SK-N-SH treated with all-trans-retinoic acid at 6 μM for 48 hours (cell line): ENCODE measurements around the gene AFAP1.

ENCODE experiments used
- ATAC-seq: fragments of 200-7000 bp; cut with Tn5 transposase; 3 replicates; pipeline ENCODE4 v1.9.1; 2020; ENCODE audit warnings: mild to moderate bottlenecking, moderate library complexity
- ARNTL ChIP-seq: fragments of 450-650 bp; formaldehyde crosslinking; IDR thresholded peaks from 2 replicates; pipeline ENCODE4 v1.5.0; 2020; ENCODE audit warnings: low read depth, mild to moderate bottlenecking, moderate library complexity, borderline replicate concordance
- BACH2 ChIP-seq: fragments of 250-450 bp; sonication (Bioruptor Pico); IDR thresholded peaks from 2 replicates; pipeline ENCODE4 v1.9.0; 2021; ENCODE audit warnings: mild to moderate bottlenecking, borderline replicate concordance
- CREB5 ChIP-seq: fragments of 250-450 bp; sonication (Bioruptor Pico); IDR thresholded peaks from 2 replicates; pipeline ENCODE4 v1.5.1; 2020; ENCODE audit warnings: low read depth, mild to moderate bottlenecking, moderate library complexity
- CSDC2 ChIP-seq: fragments of 250-450 bp; sonication (Bioruptor Pico); IDR thresholded peaks from 2 replicates; pipeline ENCODE4 v1.5.0; 2020; ENCODE audit warnings: mild to moderate bottlenecking, moderate library complexity
- CSRNP3 ChIP-seq: fragments of 250-450 bp; sonication (Bioruptor Pico); IDR thresholded peaks from 2 replicates; pipeline ENCODE4 v1.5.1; 2021; ENCODE audit warnings: mild to moderate bottlenecking, moderate library complexity
- ESRRG ChIP-seq: fragments of 250-450 bp; sonication (Bioruptor Pico); IDR thresholded peaks from 2 replicates; pipeline ENCODE4 v1.6.1; 2021; ENCODE audit warnings: mild to moderate bottlenecking
- GLIS3 ChIP-seq: fragments of 250-450 bp; sonication (Bioruptor Pico); IDR thresholded peaks from 2 replicates; pipeline ENCODE4 v1.5.0; 2020; ENCODE audit warnings: mild to moderate bottlenecking, moderate library complexity
- RARB ChIP-seq: fragments of 250-450 bp; sonication (Bioruptor Pico); IDR thresholded peaks from 2 replicates; pipeline ENCODE4 v1.8.0; 2021; ENCODE audit warnings: mild to moderate bottlenecking, moderate library complexity
- SNAI2 ChIP-seq: fragments of 250-450 bp; sonication (Bioruptor Pico); IDR thresholded peaks from 2 replicates; pipeline ENCODE4 v1.5.0; 2020; ENCODE audit warnings: mild to moderate bottlenecking, moderate library complexity
- TCF4 ChIP-seq: fragments of 250-450 bp; sonication (Bioruptor Pico); IDR thresholded peaks from 2 replicates; pipeline ENCODE4 v1.8.0; 2021; ENCODE audit warnings: mild to moderate bottlenecking, moderate library complexity, borderline replicate concordance
- TOX ChIP-seq: fragments of 250-450 bp; sonication (Bioruptor Pico); IDR thresholded peaks from 2 replicates; pipeline ENCODE4 v1.8.0; 2021; ENCODE audit warnings: mild to moderate bottlenecking, moderate library complexity, borderline replicate concordance
- ZC3H10 ChIP-seq: fragments of 250-450 bp; sonication (Bioruptor Pico); IDR thresholded peaks from 2 replicates; pipeline ENCODE4 v1.5.1; 2021; ENCODE audit warnings: mild to moderate bottlenecking, moderate library complexity
- ZFP3 ChIP-seq: fragments of 250-450 bp; sonication (Bioruptor Pico); IDR thresholded peaks from 2 replicates; pipeline ENCODE4 v1.5.0; 2020; ENCODE audit warnings: mild to moderate bottlenecking, moderate library complexity
- ZNF565 ChIP-seq: fragments of 450-650 bp; formaldehyde crosslinking; conservative IDR thresholded peaks from 2 replicates; pipeline ENCODE4 v1.5.0; 2020; ENCODE audit warnings: low read depth, mild to moderate bottlenecking, moderate library complexity
- TF ChIP-seq, protein P1 (sequence below): fragments of 250-450 bp; sonication (Bioruptor Pico); IDR thresholded peaks from 2 replicates; pipeline ENCODE4 v1.8.0; 2021; ENCODE audit warnings: low read depth, mild to moderate bottlenecking, moderate library complexity, borderline replicate concordance
- TF ChIP-seq, protein P2 (sequence below): fragments of 250-450 bp; sonication (Bioruptor Pico); IDR thresholded peaks from 2 replicates; pipeline ENCODE4 v1.5.0; 2020; ENCODE audit warnings: mild to moderate bottlenecking, moderate library complexity

AFAP1 gene

GRCh38 chr4:7750523-7750922, 189.1 kb downstream of the AFAP1 start:
- no peak for ATAC-seq
- TF ChIP-seq, protein P1, sequence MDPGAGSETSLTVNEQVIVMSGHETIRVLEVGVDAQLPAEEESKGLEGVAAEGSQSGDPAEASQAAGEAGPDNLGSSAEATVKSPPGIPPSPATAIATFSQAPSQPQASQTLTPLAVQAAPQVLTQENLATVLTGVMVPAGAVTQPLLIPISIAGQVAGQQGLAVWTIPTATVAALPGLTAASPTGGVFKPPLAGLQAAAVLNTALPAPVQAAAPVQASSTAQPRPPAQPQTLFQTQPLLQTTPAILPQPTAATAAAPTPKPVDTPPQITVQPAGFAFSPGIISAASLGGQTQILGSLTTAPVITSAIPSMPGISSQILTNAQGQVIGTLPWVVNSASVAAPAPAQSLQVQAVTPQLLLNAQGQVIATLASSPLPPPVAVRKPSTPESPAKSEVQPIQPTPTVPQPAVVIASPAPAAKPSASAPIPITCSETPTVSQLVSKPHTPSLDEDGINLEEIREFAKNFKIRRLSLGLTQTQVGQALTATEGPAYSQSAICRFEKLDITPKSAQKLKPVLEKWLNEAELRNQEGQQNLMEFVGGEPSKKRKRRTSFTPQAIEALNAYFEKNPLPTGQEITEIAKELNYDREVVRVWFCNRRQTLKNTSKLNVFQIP (CRISPR knock-in tag): no peak
- TF ChIP-seq BACH2 (no peak), ESRRG (CRISPR knock-in tag) (no peak)
- TF ChIP-seq, protein P2, sequence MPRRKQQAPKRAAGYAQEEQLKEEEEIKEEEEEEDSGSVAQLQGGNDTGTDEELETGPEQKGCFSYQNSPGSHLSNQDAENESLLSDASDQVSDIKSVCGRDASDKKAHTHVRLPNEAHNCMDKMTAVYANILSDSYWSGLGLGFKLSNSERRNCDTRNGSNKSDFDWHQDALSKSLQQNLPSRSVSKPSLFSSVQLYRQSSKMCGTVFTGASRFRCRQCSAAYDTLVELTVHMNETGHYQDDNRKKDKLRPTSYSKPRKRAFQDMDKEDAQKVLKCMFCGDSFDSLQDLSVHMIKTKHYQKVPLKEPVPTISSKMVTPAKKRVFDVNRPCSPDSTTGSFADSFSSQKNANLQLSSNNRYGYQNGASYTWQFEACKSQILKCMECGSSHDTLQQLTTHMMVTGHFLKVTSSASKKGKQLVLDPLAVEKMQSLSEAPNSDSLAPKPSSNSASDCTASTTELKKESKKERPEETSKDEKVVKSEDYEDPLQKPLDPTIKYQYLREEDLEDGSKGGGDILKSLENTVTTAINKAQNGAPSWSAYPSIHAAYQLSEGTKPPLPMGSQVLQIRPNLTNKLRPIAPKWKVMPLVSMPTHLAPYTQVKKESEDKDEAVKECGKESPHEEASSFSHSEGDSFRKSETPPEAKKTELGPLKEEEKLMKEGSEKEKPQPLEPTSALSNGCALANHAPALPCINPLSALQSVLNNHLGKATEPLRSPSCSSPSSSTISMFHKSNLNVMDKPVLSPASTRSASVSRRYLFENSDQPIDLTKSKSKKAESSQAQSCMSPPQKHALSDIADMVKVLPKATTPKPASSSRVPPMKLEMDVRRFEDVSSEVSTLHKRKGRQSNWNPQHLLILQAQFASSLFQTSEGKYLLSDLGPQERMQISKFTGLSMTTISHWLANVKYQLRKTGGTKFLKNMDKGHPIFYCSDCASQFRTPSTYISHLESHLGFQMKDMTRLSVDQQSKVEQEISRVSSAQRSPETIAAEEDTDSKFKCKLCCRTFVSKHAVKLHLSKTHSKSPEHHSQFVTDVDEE (CRISPR knock-in tag): no peak

GRCh38 chr4:7747566-7747965, 192.1 kb downstream of the AFAP1 start:
- TF ChIP-seq, protein P1 (CRISPR knock-in tag): no peak
- TF ChIP-seq GLIS3 (CRISPR knock-in tag): no peak
- TF ChIP-seq ESRRG (CRISPR knock-in tag): no peak
- no peak for TF ChIP-seq TOX (CRISPR knock-in tag)
- ATAC-seq: no peak

DNA sequence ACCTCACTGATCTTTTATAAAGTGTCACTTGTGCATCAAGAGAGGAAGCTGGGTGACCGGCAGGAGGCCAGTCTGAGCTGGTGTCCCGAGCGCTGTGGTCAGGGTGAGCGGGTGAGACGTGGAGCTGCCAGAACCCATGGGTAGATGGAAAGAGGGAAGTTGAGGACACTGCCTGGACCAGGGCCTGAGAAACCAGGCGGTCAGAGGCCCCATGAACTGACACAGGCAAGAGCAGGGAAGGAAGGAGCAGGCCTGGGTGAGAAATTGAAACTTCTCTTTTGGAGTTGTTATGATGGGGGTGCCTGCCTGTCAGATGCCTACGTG, 192.6 kb downstream of the AFAP1 start:
- ATAC-seq: no peak
- no peak for TF ChIP-seq CSDC2
- TF ChIP-seq SNAI2 (CRISPR knock-in tag): no peak
- TF ChIP-seq, all 23 proteins: peak for 0

DNA sequence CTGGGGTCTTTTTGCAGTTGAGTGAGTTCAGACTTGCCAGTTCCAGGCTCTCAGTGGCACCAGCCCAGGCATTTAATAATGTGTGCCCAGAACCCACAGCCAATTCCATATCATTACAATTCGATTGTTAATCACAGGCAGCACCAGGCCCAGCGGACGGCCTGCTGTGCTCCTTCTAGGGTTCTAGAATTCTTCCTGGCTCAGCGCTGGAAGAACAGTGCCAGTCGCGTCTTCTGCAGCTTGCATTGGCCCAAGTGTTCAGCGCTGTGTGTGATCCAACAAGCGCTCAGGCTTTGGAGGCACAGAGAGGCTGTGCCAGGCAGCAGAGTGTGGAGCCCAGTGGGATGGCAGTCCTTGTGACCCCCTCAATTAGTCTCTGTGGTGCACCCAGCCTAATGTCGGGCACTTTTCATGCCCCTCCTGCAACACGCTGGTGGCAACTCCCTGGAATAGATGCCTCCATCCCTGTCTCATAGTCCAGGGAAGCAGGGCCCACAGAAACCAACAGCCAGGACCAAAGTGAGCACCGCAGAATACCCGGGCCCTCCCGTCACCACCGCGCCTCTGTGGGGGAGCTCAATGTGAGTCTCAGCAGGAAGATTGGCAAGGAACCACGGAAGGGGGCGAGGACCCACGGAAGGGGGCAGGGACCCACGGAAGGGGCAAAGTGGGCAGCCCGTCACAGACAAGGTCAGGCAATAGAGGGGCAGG, 193.2 kb downstream of the AFAP1 start:
- no peak for ATAC-seq

More for the DNA sequence above, 193.2 kb downstream of the AFAP1 start:
- TF ChIP-seq TOX (CRISPR knock-in tag): no peak
- TF ChIP-seq, protein P2 (CRISPR knock-in tag): no peak
- TF ChIP-seq CSRNP3 (CRISPR knock-in tag): no peak
- no peak for TF ChIP-seq GLIS3 (CRISPR knock-in tag)
- TF ChIP-seq ZFP3 (CRISPR knock-in tag): no peak
- TF ChIP-seq ZNF565: no peak
- no peak for TF ChIP-seq CSDC2
- TF ChIP-seq CREB5 (CRISPR knock-in tag): no peak
- TF ChIP-seq, protein P1 (CRISPR knock-in tag): no peak
- TF ChIP-seq TCF4 (CRISPR knock-in tag): no peak
- no peak for TF ChIP-seq ZC3H10 (CRISPR knock-in tag)
- TF ChIP-seq ESRRG (CRISPR knock-in tag): no peak
- no peak for TF ChIP-seq RARB (CRISPR knock-in tag)
- no peak for TF ChIP-seq ARNTL (CRISPR knock-in tag)
- no peak for TF ChIP-seq BACH2
